ENCODE results near the gene PCBP3. TPM values are rescaled to one million over a fixed set of nuclear protein-coding genes. Genes with fewer than 3 reads are reported as not detected.

PCBP3 gene
- polyA plus RNA-seq, 1 experiment: 1.6 TPM

DNA sequence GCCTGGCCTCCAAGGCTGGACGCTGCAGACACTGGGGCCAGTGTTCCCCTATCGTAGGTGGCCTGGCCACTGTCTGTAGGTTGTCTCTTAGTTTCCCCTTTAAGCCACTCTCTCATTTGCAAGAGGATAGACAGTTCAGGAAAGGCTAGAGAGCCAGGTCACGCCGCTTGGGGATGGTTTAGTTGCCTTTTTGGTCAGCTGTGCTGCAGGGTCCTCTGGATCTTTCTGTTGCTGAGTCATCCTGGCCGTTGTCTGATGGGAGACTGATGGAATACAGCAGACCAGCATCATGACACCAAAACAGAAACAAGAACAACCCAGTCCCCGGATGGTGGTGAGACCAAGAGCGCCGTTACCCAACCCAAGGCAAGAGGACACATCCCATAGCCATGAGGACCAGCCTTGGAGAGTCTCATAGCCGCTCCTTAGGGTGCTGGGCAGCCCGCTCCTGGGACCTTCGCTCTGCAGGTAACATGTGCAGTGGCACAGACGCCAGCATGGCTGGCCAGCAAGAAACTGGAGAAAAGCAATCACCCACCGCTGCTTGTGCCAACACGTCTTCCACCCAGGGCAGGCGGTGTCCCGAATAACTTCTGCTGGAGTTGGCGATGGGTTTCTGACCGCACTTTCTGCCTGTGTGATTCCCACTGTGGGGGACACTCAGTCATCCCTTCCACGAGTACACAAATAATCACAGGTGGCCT is 258.9 kb downstream of the PCBP3 start:
- TF ChIP-seq, protein P1, sequence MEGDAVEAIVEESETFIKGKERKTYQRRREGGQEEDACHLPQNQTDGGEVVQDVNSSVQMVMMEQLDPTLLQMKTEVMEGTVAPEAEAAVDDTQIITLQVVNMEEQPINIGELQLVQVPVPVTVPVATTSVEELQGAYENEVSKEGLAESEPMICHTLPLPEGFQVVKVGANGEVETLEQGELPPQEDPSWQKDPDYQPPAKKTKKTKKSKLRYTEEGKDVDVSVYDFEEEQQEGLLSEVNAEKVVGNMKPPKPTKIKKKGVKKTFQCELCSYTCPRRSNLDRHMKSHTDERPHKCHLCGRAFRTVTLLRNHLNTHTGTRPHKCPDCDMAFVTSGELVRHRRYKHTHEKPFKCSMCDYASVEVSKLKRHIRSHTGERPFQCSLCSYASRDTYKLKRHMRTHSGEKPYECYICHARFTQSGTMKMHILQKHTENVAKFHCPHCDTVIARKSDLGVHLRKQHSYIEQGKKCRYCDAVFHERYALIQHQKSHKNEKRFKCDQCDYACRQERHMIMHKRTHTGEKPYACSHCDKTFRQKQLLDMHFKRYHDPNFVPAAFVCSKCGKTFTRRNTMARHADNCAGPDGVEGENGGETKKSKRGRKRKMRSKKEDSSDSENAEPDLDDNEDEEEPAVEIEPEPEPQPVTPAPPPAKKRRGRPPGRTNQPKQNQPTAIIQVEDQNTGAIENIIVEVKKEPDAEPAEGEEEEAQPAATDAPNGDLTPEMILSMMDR (IDR thresholded peaks at IDR 0.05; ENCODE audit: low read depth, low read length): no peak
- ChIA-PET POLR2A (no interaction called here), CTCF (no interaction called here)
- H3K4me3 ChIP-seq (ENCODE audit: low read depth, low read length): no peak overlapping the region
- H3K9me3 ChIP-seq (ENCODE audit: control insufficient read depth, insufficient read depth, low read length): peaks cover 4% of the 10 kb centered on the region; the same call in 1 of the 2 replicates
- DNase-seq (ENCODE audit: low read depth, low spot score): no peak
- peaks cover 3% of the 10 kb centered on the region for H3K27me3 ChIP-seq (ENCODE audit: control insufficient read depth, insufficient read depth, low read length)
- no peak overlapping the region for H3K27ac ChIP-seq (ENCODE audit: low read depth, low read length)

- CTCF ChIA-PET: no interaction called here
- POLR2A ChIA-PET: no interaction called here
- no peak for DNase-seq (ENCODE audit: low read depth, low spot score)
- H3K27me3 ChIP-seq (ENCODE audit: control insufficient read depth, insufficient read depth, low read length): peaks cover 3% of the 10 kb centered on the region
- TF ChIP-seq, protein P1 (IDR thresholded peaks at IDR 0.05; ENCODE audit: low read depth, low read length): no peak
- peaks cover 4% of the 10 kb centered on the region; the same call in 1 of the 2 replicates for H3K9me3 ChIP-seq (ENCODE audit: control insufficient read depth, insufficient read depth, low read length)
- no peak overlapping the region for H3K4me3 ChIP-seq (ENCODE audit: low read depth, low read length)
- H3K27ac ChIP-seq (ENCODE audit: low read depth, low read length): no peak overlapping the region
Measured at GRCh38 chr21:45905196-45905595, 261.7 kb downstream of the PCBP3 start.

- CTCF ChIA-PET: no interaction called here
- no peak for DNase-seq (ENCODE audit: low read depth, low spot score)
- H3K9me3 ChIP-seq (ENCODE audit: control insufficient read depth, insufficient read depth, low read length): peaks cover 4% of the 10 kb centered on the region; the same call in 1 of the 2 replicates
- TF ChIP-seq, protein P1 (IDR thresholded peaks at IDR 0.05; ENCODE audit: low read depth, low read length): no peak
- H3K27me3 ChIP-seq (ENCODE audit: control insufficient read depth, insufficient read depth, low read length): peaks cover 3% of the 10 kb centered on the region
- POLR2A ChIA-PET: no interaction called here
- H3K27ac ChIP-seq (ENCODE audit: low read depth, low read length): no peak overlapping the region
- no peak overlapping the region for H3K4me3 ChIP-seq (ENCODE audit: low read depth, low read length)
Measured at GRCh38 chr21:45906196-45906805, 262.8 kb downstream of the PCBP3 start.

DNA sequence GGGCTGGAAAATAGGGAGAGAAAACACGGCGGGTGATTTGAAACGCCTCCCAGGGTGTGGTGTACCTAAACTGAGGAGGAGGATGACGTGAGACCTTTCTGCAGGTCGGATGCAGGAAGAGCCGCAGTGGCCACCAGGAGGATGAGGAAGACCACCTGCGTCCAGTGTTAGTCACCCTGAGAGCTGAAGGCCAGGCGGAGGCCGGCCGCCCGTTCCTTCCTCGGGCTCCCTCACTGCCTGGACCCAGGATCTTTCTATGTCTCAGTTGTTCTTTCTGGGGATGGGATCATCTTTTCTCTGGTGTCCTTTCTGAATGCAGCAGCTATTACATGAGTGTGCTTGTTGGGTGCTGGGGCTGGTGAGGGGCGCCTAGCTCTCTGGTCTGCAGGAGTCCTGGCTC is 263.3 kb downstream of the PCBP3 start:
- POLR2A ChIA-PET: no interaction called here
- H3K4me3 ChIP-seq (ENCODE audit: low read depth, low read length): no peak overlapping the region

More for the DNA sequence above, 263.3 kb downstream of the PCBP3 start:
- H3K9me3 ChIP-seq (ENCODE audit: control insufficient read depth, insufficient read depth, low read length): peaks cover 4% of the 10 kb centered on the region; the same call in 1 of the 2 replicates
- CTCF ChIA-PET: no interaction called here
- no peak for DNase-seq (ENCODE audit: low read depth, low spot score)
- TF ChIP-seq, protein P1 (IDR thresholded peaks at IDR 0.05; ENCODE audit: low read depth, low read length): no peak
- no peak overlapping the region for H3K27ac ChIP-seq (ENCODE audit: low read depth, low read length)
- H3K27me3 ChIP-seq (ENCODE audit: control insufficient read depth, insufficient read depth, low read length): peaks cover 3% of the 10 kb centered on the region
